Keratinocyte (primary cell): Measurements from ENCODE around the gene PIK3CB. TPM values are rescaled to one million over a fixed set of nuclear protein-coding genes. Genes with fewer than 3 reads are reported as not detected.

Source experiments
- DNase-seq: peaks from one replicate; pipeline ENCODE4 v3.0.0-alpha.2; 2011; ENCODE audit warnings: low read depth, missing footprints, low spot score
- FAIRE-seq: peaks from 2 replicates; lab custom pipeline; 2011; peaks lifted over from hg19 to GRCh38; lab: Jason Lieb, UNC
- H2AFZ ChIP-seq: 2 replicates; pipeline ENCODE4 v1.6.0; 2012; ENCODE audit warnings: low read length, control low read depth, inconsistent platforms; ENCODE audit not compliant: control insufficient read depth
- H3K27ac ChIP-seq: 2 replicates; pipeline ENCODE4 v1.5.1; 2011; ENCODE audit warnings: low read length; ENCODE audit not compliant: control insufficient read depth, insufficient read depth
- H3K27me3 ChIP-seq: 3 replicates; pipeline ENCODE4 v1.6.0; 2011; ENCODE audit warnings: low read length; ENCODE audit not compliant: control insufficient read depth, insufficient read depth; ENCODE audit errors: extremely low read depth
- H3K36me3 ChIP-seq, 2 experiments: 2 replicates in 1 of 2; 3 replicates in 1 of 2; pipeline ENCODE4 v1.5.1; 2011; ENCODE audit warnings: low read length in 2 of 2, mild to moderate bottlenecking in 1 of 2; ENCODE audit not compliant: control insufficient read depth in 2 of 2, insufficient read depth in 2 of 2; ENCODE audit errors: extremely low read depth in 1 of 2
- H3K4me1 ChIP-seq: 3 replicates; pipeline ENCODE4 v1.5.1; 2011; ENCODE audit warnings: low read length; ENCODE audit not compliant: control insufficient read depth, insufficient read depth; ENCODE audit errors: extremely low read depth
- H3K4me2 ChIP-seq: 3 replicates; pipeline ENCODE4 v1.6.0; 2011; ENCODE audit warnings: low read depth, low read length; ENCODE audit not compliant: control insufficient read depth, insufficient read depth; ENCODE audit errors: extremely low read depth
- H3K4me3 ChIP-seq, 3 experiments: fragments of 200-600 bp in 1 of 3; sonication (generic) in 1 of 3; 2 replicates in 2 of 3; 3 replicates in 1 of 3; pipeline ENCODE4 v1.5.1; 2011 to 2016; ENCODE audit warnings: low read length in 3 of 3, mild to moderate bottlenecking in 3 of 3, control low read depth in 2 of 3, inconsistent platforms in 1 of 3, low read depth in 1 of 3, mixed read lengths in 1 of 3, mixed run types in 1 of 3, moderate library complexity in 1 of 3; ENCODE audit not compliant: control insufficient read depth in 2 of 3, insufficient read depth in 2 of 3; ENCODE audit errors: extremely low read depth in 1 of 3
- H3K79me2 ChIP-seq: 2 replicates; pipeline ENCODE4 v1.6.0; 2012; ENCODE audit warnings: low read length; ENCODE audit not compliant: control insufficient read depth, insufficient read depth
- H3K9ac ChIP-seq: 3 replicates; pipeline ENCODE4 v1.6.0; 2011; ENCODE audit warnings: low read length; ENCODE audit not compliant: control insufficient read depth, insufficient read depth; ENCODE audit errors: extremely low read depth
- H3K9me1 ChIP-seq: 3 replicates; pipeline ENCODE4 v1.6.0; 2011; ENCODE audit warnings: low read length; ENCODE audit not compliant: control insufficient read depth, insufficient read depth; ENCODE audit errors: extremely low read depth
- H3K9me3 ChIP-seq: 2 replicates; pipeline ENCODE4 v1.5.1; 2012; ENCODE audit warnings: low read depth, low read length; ENCODE audit not compliant: control insufficient read depth
- H4K20me1 ChIP-seq: 3 replicates; pipeline ENCODE4 v1.6.0; 2011; ENCODE audit warnings: low read length; ENCODE audit not compliant: control insufficient read depth, insufficient read depth; ENCODE audit errors: extremely low read depth
- CTCF ChIP-seq, 3 experiments: IDR thresholded peaks in 1 of 3; conservative IDR thresholded peaks in 1 of 3; optimal IDR thresholded peaks in 1 of 3; 2 replicates in 2 of 3; 3 replicates in 1 of 3; pipeline versions ENCODE3 to v1.5.1; 2011; ENCODE audit warnings: low read length in 3 of 3, mild to moderate bottlenecking in 3 of 3, moderate library complexity in 2 of 3, control low read depth in 1 of 3, inconsistent platforms in 1 of 3; ENCODE audit not compliant: insufficient read depth in 2 of 3; ENCODE audit errors: extremely low read depth in 1 of 3
- EZH2 ChIP-seq: IDR thresholded peaks from one replicate; pipeline ENCODE4 v1.6.1; 2012; ENCODE audit warnings: inconsistent platforms, mild to moderate bottlenecking, low read length, moderate library complexity
- dilution Hi-C: fragments of 300-500 bp; cut with MboI; formaldehyde crosslinking; loops from one replicate; pipeline ENCODE4 v1.7.0; 2020; ENCODE audit warnings: low sequenced_read_pairs; ENCODE audit not compliant: extremely low pct_ligation_motif_present
- polyA plus RNA-seq, 5 experiments: library from polyadenylated mRNA; depleted of rRNA in 3 of 5; stranded (reverse) in 3 of 5; stranded (forward) in 1 of 5; unstranded in 1 of 5; fragments of >200 nt; gene quantifications; 1 replicate in 1 of 5; 2 replicates in 3 of 5; 3 replicates in 1 of 5; pipeline versions ENCODE4 v1.2.1 to v1.2.3, GENCODE V29; 2011 to 2012; ENCODE audit warnings: missing spikeins in 2 of 5, low read depth in 1 of 5, low replicate concordance in 1 of 5

PIK3CB gene
- polyA plus RNA-seq, 1 donor (not counting 4 experiments of a cell fraction or from before 2014, with no cell fraction given): 19.9 TPM

DNA sequence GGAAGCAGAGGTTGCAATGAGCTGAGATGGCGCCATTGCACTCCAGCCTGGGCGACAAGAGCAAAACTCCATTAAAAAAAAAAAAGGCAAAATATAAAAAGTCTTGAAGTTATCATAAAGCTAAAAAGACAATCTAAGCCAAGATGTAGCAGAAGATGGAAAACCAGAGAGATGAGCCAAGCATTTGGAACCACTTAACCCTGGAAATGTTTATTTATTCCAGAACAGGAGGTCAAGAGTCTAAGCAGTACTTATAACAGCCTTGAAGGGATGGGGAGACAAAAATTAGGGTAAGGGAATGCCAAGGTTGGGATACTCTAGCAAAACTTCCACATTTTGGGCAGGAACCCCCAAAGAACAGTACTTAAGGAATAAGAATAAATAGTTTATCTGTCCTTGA lies 196.1 kb downstream of the PIK3CB start:
- Histone ChIP-seq H2AFZ (no peak overlapping the region), H3K4me2 (no peak overlapping the region), H3K4me1 (no peaks in the 10 kb centered on the region), H3K27me3 (no peaks in the 10 kb centered on the region), H3K9me3 (no peaks in the 10 kb centered on the region), H3K27ac (no peak overlapping the region), H3K79me2 (no peaks in the 10 kb centered on the region), H3K36me3 (no peaks in the 10 kb centered on the region), H4K20me1 (no peaks in the 10 kb centered on the region), H3K9ac (no peak overlapping the region), H3K4me3 (no peak overlapping the region), H3K9me1 (no peaks in the 10 kb centered on the region)
- FAIRE-seq: no peak
- TF ChIP-seq CTCF (optimal IDR thresholded peaks at IDR 0.05 in 1 of 3, IDR thresholded peaks at IDR 0.05 in 1 of 3, conservative IDR thresholded peaks at IDR 0.05 in 1 of 3; ENCODE audit: extremely low read depth in 1 of 3, insufficient read depth in 2 of 3, low read length in 3 of 3) (no peak), EZH2 (no peak)
- dilution Hi-C loops: no loop called here
- DNase-seq: no peak

DNA sequence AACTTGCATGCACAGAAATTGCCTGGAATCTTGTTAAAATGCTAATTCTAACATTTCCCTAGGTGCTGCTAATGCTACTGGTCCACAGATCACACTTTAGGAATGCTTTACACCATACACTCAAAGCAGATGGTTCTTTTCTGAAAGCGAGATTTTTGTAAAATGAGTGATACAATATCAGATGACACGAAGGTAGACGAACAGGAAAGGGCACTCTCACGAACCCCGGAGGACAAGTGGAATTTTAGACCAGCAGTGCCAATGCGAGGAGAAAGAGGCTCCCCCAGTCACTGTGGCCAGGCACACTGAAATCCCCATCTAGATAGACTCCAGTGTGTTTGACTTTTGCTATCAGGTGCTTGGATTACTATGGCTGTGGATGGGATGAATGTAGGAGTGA lies 205.2 kb downstream of the PIK3CB start:
- H3K79me2 ChIP-seq: no peaks in the 10 kb centered on the region
- no peaks in the 10 kb centered on the region for H4K20me1 ChIP-seq
- H2AFZ ChIP-seq: no peak overlapping the region
- no peak for DNase-seq
- no peak for FAIRE-seq
- peaks cover 14% of the 10 kb centered on the region for H3K4me1 ChIP-seq
- dilution Hi-C loops: no loop called here
- no peaks in the 10 kb centered on the region for H3K9me1 ChIP-seq
- H3K4me2 ChIP-seq: no peak overlapping the region
- no peak for TF ChIP-seq CTCF (optimal IDR thresholded peaks at IDR 0.05 in 1 of 3, IDR thresholded peaks at IDR 0.05 in 1 of 3, conservative IDR thresholded peaks at IDR 0.05 in 1 of 3; ENCODE audit: extremely low read depth in 1 of 3, insufficient read depth in 2 of 3, low read length in 3 of 3)
- TF ChIP-seq EZH2: no peak
- H3K27me3 ChIP-seq: no peaks in the 10 kb centered on the region
- H3K27ac ChIP-seq: no peak overlapping the region
- no peak overlapping the region for H3K9ac ChIP-seq
- H3K9me3 ChIP-seq: no peaks in the 10 kb centered on the region
- H3K4me3 ChIP-seq: no peak overlapping the region
- H3K36me3 ChIP-seq: no peaks in the 10 kb centered on the region
